Measurements from ENCODE around the gene ZNF778. TPM values are rescaled to one million over a fixed set of nuclear protein-coding genes. Genes with fewer than 3 reads are reported as not detected.
A peak's percentile ranks its signal among the peaks of the same experiment; 100 is the strongest.

The ZNF778 gene
- total RNA-seq, 1 experiment from 2014 or later = 16.4 TPM

GRCh38 chr16:89224665-89225064 is 7.2 kb downstream of the ZNF778 start:
- Histone ChIP-seq H3K27ac (ENCODE audit: insufficient read length, low read depth, low read length) (no peak overlapping the region), H4K8ac (replicated peaks; ENCODE audit: insufficient read length, low read depth, low read length) (no peak overlapping the region), H3K18ac (ENCODE audit: insufficient read length, low read depth, low read length) (no peak overlapping the region), H2BK20ac (ENCODE audit: low read depth, low read length, poor library complexity, severe bottlenecking) (no peak overlapping the region), H2AK5ac (ENCODE audit: insufficient read length, low read length) (no peak overlapping the region), H3K9me3 (ENCODE audit: control insufficient read depth, low read depth, low read length) (peaks cover 16% of the 10 kb centered on the region), H3K79me2 (ENCODE audit: insufficient read depth, low read length) (no peaks in the 10 kb centered on the region), H3K23ac (ENCODE audit: insufficient read length, low read depth, low read length) (no peak overlapping the region), H3K4me1 (ENCODE audit: insufficient read depth, low read length) (no peaks in the 10 kb centered on the region), H4K5ac (ENCODE audit: insufficient read length, low read depth, low read length) (no peak overlapping the region), H2BK120ac (ENCODE audit: low read depth, low read length, poor library complexity, severe bottlenecking) (no peak overlapping the region), H2BK5ac (ENCODE audit: insufficient read length, low read length) (no peak overlapping the region), H3K14ac (ENCODE audit: insufficient read depth, low read length) (no peak overlapping the region), H3T11ph (ENCODE audit: low read length) (no peak overlapping the region), H4K20me1 (ENCODE audit: control insufficient read depth, insufficient read depth, insufficient read length) (no peaks in the 10 kb centered on the region), H3K23me2 (ENCODE audit: insufficient read length, low read depth, low read length, poor library complexity, severe bottlenecking) (no peaks in the 10 kb centered on the region), H3K4me2 (ENCODE audit: insufficient read depth, insufficient read length, low read length) (no peak overlapping the region), H3K27me3 (ENCODE audit: insufficient read depth, low read length) (no peaks in the 10 kb centered on the region), H3K4ac (ENCODE audit: low read depth, low read length) (no peak overlapping the region), H3K56ac (ENCODE audit: insufficient read length, low read depth, low read length) (no peak overlapping the region), H2BK12ac (ENCODE audit: insufficient read length, low read depth, low read length) (no peak overlapping the region), H3K9ac (ENCODE audit: extremely low read depth, insufficient read length, low read length) (no peak overlapping the region), H2BK15ac (ENCODE audit: low read depth, low read length) (no peak overlapping the region), H3K79me1 (ENCODE audit: insufficient read depth, low read depth, low read length, poor library complexity, severe bottlenecking) (no peaks in the 10 kb centered on the region), H2AFZ (ENCODE audit: low read length) (no peak overlapping the region), H4K91ac (ENCODE audit: insufficient read length, low read depth, low read length) (no peak overlapping the region)
- H3K4me1 Mint-ChIP-seq = no peaks in the 10 kb centered on the region
- TF ChIP-seq CTCF (conservative IDR thresholded peaks at IDR 0.05) = no peak
- peaks cover 59 to 76% (median 70%) of the 10 kb centered on the region in 3 experiments for H3K36me3 Mint-ChIP-seq (ENCODE audit: insufficient read depth in 1 of 3, low read depth in 3 of 3)
- no CpG with 5 or more reads among the region's 10 CpGs for WGBS (ENCODE audit: extremely low coverage, insufficient read length, low lambda C conversion rate)
- peaks cover 4 to 22% of the 10 kb centered on the region in 2 experiments for H3K9me3 Mint-ChIP-seq
- no peak for DNase-seq
- peak overlapping the region in 1 of 3 experiments; percentile 49; a peak in 1 of 7 replicates for H3K27ac Mint-ChIP-seq
- no peak overlapping the region for H3K4me3 Mint-ChIP-seq
- no peaks in the 10 kb centered on the region for H3K27me3 Mint-ChIP-seq (ENCODE audit: low read depth)
